Body of pancreas (tissue), 4 donors: Measurements from ENCODE around the gene IL6ST.

Source experiments
- CTCF ChIP-seq, 7 experiments: fragments of 450-650 bp in 4 of 7; fragments of 200-600 bp in 3 of 7; sonication (generic) in 3 of 7; IDR thresholded peaks; one replicate each; pipeline ENCODE4 v1.5.1; 2016 to 2019; ENCODE audit warnings: antibody characterized with exemption in 7 of 7
- POLR2A ChIP-seq, 3 donors: fragments of 450-650 bp; IDR thresholded peaks; one replicate each; pipeline ENCODE4 v1.6.1; 2016; ENCODE audit warnings: antibody characterized with exemption in 3 of 3, mild to moderate bottlenecking in 2 of 3

- no peak for TF ChIP-seq POLR2A (IDR thresholded peaks at IDR 0.05)
- TF ChIP-seq CTCF (IDR thresholded peaks at IDR 0.05) = no peak
Measured at GRCh38 chr5:55934720-55935119, 60.0 kb downstream of the IL6ST start.
